Sigmoid colon (tissue), 4 donors: ENCODE results near the gene HOXA13.

Experiments used
- EP300 ChIP-seq, 4 donors: sonication (generic); formaldehyde crosslinking; IDR thresholded peaks; one replicate each; pipeline ENCODE4 v1.6.1; 2017; ENCODE audit warnings: antibody characterized with exemption in 4 of 4
- POLR2A ChIP-seq, 2 donors: fragments of 450-650 bp; IDR thresholded peaks; one replicate each; pipeline ENCODE4 v1.6.1; 2016; ENCODE audit warnings: antibody characterized with exemption in 2 of 2, mild to moderate bottlenecking in 2 of 2, moderate library complexity in 2 of 2
- POLR2AphosphoS5 ChIP-seq, 4 donors: sonication (generic); formaldehyde crosslinking; IDR thresholded peaks; one replicate each; pipeline ENCODE4 v1.6.1; 2017; ENCODE audit warnings: antibody characterized with exemption in 4 of 4

DNA sequence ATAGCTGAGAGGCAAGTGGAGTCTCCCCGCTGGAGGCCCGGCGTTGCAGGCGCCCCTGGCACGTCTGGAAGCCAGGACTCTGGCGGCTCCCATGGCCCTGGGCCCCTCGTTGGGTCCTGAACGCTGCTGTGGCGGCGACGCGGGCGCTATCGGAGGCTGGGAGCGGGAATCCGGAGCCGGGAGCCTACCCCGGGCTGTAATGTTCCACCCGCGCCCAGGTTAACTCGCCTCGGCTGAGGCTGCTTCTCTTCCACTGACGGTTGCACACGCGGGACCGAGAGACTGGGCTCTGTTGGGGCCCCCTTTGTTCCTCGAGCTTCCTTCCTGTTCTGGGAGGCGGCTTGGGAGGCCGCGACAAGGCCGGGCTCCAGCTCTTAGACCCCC is 55.1 kb downstream of the HOXA13 start:
- TF ChIP-seq EP300 (IDR thresholded peaks at IDR 0.05) (no peak), POLR2AphosphoS5 (IDR thresholded peaks at IDR 0.05) (no peak), POLR2A (IDR thresholded peaks at IDR 0.05) (no peak)
